ENCODE data around the gene GALNT18. TPM values are rescaled to one million over a fixed set of nuclear protein-coding genes. Genes with fewer than 3 reads are reported as not detected.

Gene GALNT18
- total and polyA plus RNA-seq, 7 donors, result 4.6 to 32.4 (median 8.3) TPM

GRCh38 chr11:11476499-11476898, 145.3 kb downstream of the GALNT18 start:
- DNase-seq, result no peak
- peak; percentile 62 to 84 (median 69) for ATAC-seq

GRCh38 chr11:11472106-11472505, 149.7 kb downstream of the GALNT18 start:
- ATAC-seq, result peak in 2 of 4 donors; percentile 33 to 58
- intact Hi-C loops (cut with DNase I), result no loop called here
- Histone ChIP-seq H3K27me3 (ENCODE audit: insufficient read depth in 3 of 3, low read length in 2 of 3) (no peaks in the 10 kb centered on the region), H3K27ac (no peak overlapping the region), H3K4me3 (no peak overlapping the region), H3K36me3 (ENCODE audit: insufficient read depth in 1 of 2, low read depth in 1 of 2) (no peaks in the 10 kb centered on the region), H3K4me1 (peaks cover 16% of the 10 kb centered on the region), H3K9me3 (no peaks in the 10 kb centered on the region)
- no peak for DNase-seq
- TF ChIP-seq CTCF (IDR thresholded peaks at IDR 0.05), result no peak
- 17 to 31% (median 18%) methylated on average over 2 of the region's 2 CpGs for WGBS, 3 donors

More at GRCh38 chr11:11476499-11476898, 145.3 kb downstream of the GALNT18 start:
- peaks cover 26% of the 10 kb centered on the region for H3K4me1 ChIP-seq
- TF ChIP-seq CTCF (IDR thresholded peaks at IDR 0.05), result no peak
- H3K27me3 ChIP-seq (ENCODE audit: insufficient read depth in 3 of 3, low read length in 2 of 3), result no peaks in the 10 kb centered on the region
- H3K9me3 ChIP-seq, result no peaks in the 10 kb centered on the region
- peak overlapping the region; percentile 7 for H3K27ac ChIP-seq
- WGBS, 3 donors, result 25 to 30% (median 30%) methylated on average over 2 of the region's 2 CpGs
- H3K4me3 ChIP-seq, result no peak overlapping the region
- no peaks in the 10 kb centered on the region for H3K36me3 ChIP-seq (ENCODE audit: insufficient read depth in 1 of 2, low read depth in 1 of 2)
- intact Hi-C loops (cut with DNase I), result no loop called here

GRCh38 chr11:11471201-11471600, 150.6 kb downstream of the GALNT18 start:
- intact Hi-C loops (cut with DNase I), result no loop called here
- no peak for ATAC-seq

GRCh38 chr11:11468954-11469353, 152.9 kb downstream of the GALNT18 start:
- H3K27me3 ChIP-seq (ENCODE audit: insufficient read depth in 3 of 3, low read length in 2 of 3), result no peaks in the 10 kb centered on the region
- H3K4me3 ChIP-seq, result no peak overlapping the region
- no peak overlapping the region for H3K27ac ChIP-seq
- no peak for DNase-seq
- ATAC-seq, result no peak
- TF ChIP-seq CTCF (IDR thresholded peaks at IDR 0.05), result no peak
- intact Hi-C loops (cut with DNase I), result no loop called here
- peaks cover 4% of the 10 kb centered on the region for H3K4me1 ChIP-seq
- no peaks in the 10 kb centered on the region for H3K36me3 ChIP-seq (ENCODE audit: insufficient read depth in 1 of 2, low read depth in 1 of 2)
- H3K9me3 ChIP-seq, result no peaks in the 10 kb centered on the region
- 86 to 92% (median 90%) methylated on average over 6 of the region's 6 CpGs for WGBS, 3 donors

More at GRCh38 chr11:11471201-11471600, 150.6 kb downstream of the GALNT18 start:
- TF ChIP-seq CTCF (IDR thresholded peaks at IDR 0.05), result no peak
- H3K36me3 ChIP-seq (ENCODE audit: insufficient read depth in 1 of 2, low read depth in 1 of 2), result no peaks in the 10 kb centered on the region
- no peak overlapping the region for H3K27ac ChIP-seq
- H3K4me1 ChIP-seq, result peaks cover 8% of the 10 kb centered on the region
- H3K4me3 ChIP-seq, result no peak overlapping the region
- no peaks in the 10 kb centered on the region for H3K27me3 ChIP-seq (ENCODE audit: insufficient read depth in 3 of 3, low read length in 2 of 3)
- H3K9me3 ChIP-seq, result no peaks in the 10 kb centered on the region
- WGBS, 3 donors, result 73 to 74% (median 74%) methylated on average over 4 of the region's 4 CpGs
- DNase-seq, result no peak

- H3K4me3 ChIP-seq, result no peak overlapping the region
- intact Hi-C loops (cut with DNase I), result no loop called here
- peaks cover 13% of the 10 kb centered on the region for H3K4me1 ChIP-seq
- TF ChIP-seq CTCF (IDR thresholded peaks at IDR 0.05), result no peak
- H3K9me3 ChIP-seq, result no peaks in the 10 kb centered on the region
- no peaks in the 10 kb centered on the region for H3K27me3 ChIP-seq (ENCODE audit: insufficient read depth in 3 of 3, low read length in 2 of 3)
- H3K36me3 ChIP-seq (ENCODE audit: insufficient read depth in 1 of 2, low read depth in 1 of 2), result no peaks in the 10 kb centered on the region
- DNase-seq, result no peak
- WGBS, 3 donors, result 82 to 94% (median 83%) methylated on average over 4 of the region's 4 CpGs
- no peak overlapping the region for H3K27ac ChIP-seq
- ATAC-seq, result no peak
Observed at GRCh38 chr11:11467312-11467711, 154.5 kb downstream of the GALNT18 start.
